Smooth muscle cell (in vitro differentiated cells): ENCODE measurements around the gene MYADM. TPM values are rescaled to one million over a fixed set of nuclear protein-coding genes. Genes with fewer than 3 reads are reported as not detected.

Source experiments
- DNase-seq: peaks from one replicate; lab custom pipeline; 2025; ENCODE audit not compliant: unreplicated experiment; lab: John Stamatoyannopoulos, UW
- H2AFZ ChIP-seq: fragments of 200-600 bp; sonication (generic); 2 replicates; pipeline ENCODE4 v1.6.0; 2016; ENCODE audit warnings: antibody characterized with exemption, low read depth, mild to moderate bottlenecking
- H3F3A ChIP-seq: fragments of 200-600 bp; sonication (generic); 2 replicates; pipeline ENCODE4 v1.6.0; 2017; ENCODE audit warnings: antibody characterized with exemption, low read depth
- H3K27ac ChIP-seq: fragments of 200-600 bp; sonication (generic); 2 replicates; pipeline ENCODE4 v1.5.1; 2016; ENCODE audit warnings: low read depth, mild to moderate bottlenecking
- H3K27me3 ChIP-seq: fragments of 200-600 bp; sonication (generic); 2 replicates; pipeline ENCODE4 v1.6.1; 2016; ENCODE audit warnings: low read depth, mild to moderate bottlenecking
- H3K36me3 ChIP-seq: fragments of 200-600 bp; sonication (generic); 2 replicates; pipeline ENCODE4 v1.5.1; 2016; ENCODE audit warnings: low read depth
- H3K4me1 ChIP-seq: fragments of 200-600 bp; sonication (generic); 2 replicates; pipeline ENCODE4 v1.5.1; 2016; ENCODE audit warnings: low read depth
- H3K4me2 ChIP-seq: fragments of 200-600 bp; sonication (generic); 2 replicates; pipeline ENCODE4 v1.6.0; 2016; ENCODE audit warnings: mild to moderate bottlenecking
- H3K4me3 ChIP-seq: fragments of 200-600 bp; sonication (generic); 2 replicates; pipeline ENCODE4 v1.5.1; 2016; ENCODE audit warnings: mild to moderate bottlenecking
- H3K79me2 ChIP-seq: fragments of 200-600 bp; sonication (generic); 2 replicates; pipeline ENCODE4 v1.6.0; 2016; ENCODE audit warnings: low read depth, mild to moderate bottlenecking
- H3K9ac ChIP-seq: fragments of 200-600 bp; sonication (generic); 2 replicates; pipeline ENCODE4 v1.6.0; 2016; ENCODE audit warnings: low read depth
- H3K9me3 ChIP-seq: fragments of 200-600 bp; sonication (generic); replicated peaks from 2 replicates; pipeline ENCODE4 v1.5.1; 2016; ENCODE audit warnings: low read depth
- H4K20me1 ChIP-seq: fragments of 200-600 bp; sonication (generic); 2 replicates; pipeline ENCODE4 v1.6.0; 2016; ENCODE audit warnings: low read depth
- CTCF ChIP-seq: fragments of 200-600 bp; sonication (generic); IDR thresholded peaks from 2 replicates; pipeline ENCODE4 v1.5.1; 2017; ENCODE audit warnings: borderline replicate concordance, mild to moderate bottlenecking, antibody characterized with exemption; ENCODE audit not compliant: insufficient read depth, poor library complexity, severe bottlenecking
- WGBS: methylation state at CpG from one replicate; pipeline ENCODE4 v1.1.7; 2016; ENCODE audit warnings: low lambda C conversion rate; 5-methylcytosine and 5-hydroxymethylcytosine counted together
- polyA plus RNA-seq: library from polyadenylated mRNA; unstranded; fragments of >200 nt; fragmentation: Nextera tagmentation; extraction: Ambion mirVana; gene quantifications from 2 replicates; pipeline ENCODE4 v1.2.1, GENCODE V29; 2016
- total RNA-seq: library from RNA; depleted of rRNA; stranded (reverse); fragments of >200 nt; gene quantifications from 2 replicates; pipeline ENCODE4 v1.2.3, GENCODE V29; 2014

The MYADM gene
- total and polyA plus RNA-seq, 2 experiments from 2014 or later, result 97.6 to 193 TPM

- Histone ChIP-seq H3K4me2 (no peak overlapping the region), H3K79me2 (peaks cover 46% of the 10 kb centered on the region), H3K9ac (no peak overlapping the region), H2AFZ (no peak overlapping the region), H3K36me3 (no peaks in the 10 kb centered on the region), H4K20me1 (peaks cover 78% of the 10 kb centered on the region), H3K27me3 (no peaks in the 10 kb centered on the region), H3K4me3 (no peak overlapping the region), H3K27ac (no peak overlapping the region), H3F3A (peaks cover 31% of the 10 kb centered on the region), H3K9me3 (no peaks in the 10 kb centered on the region), H3K4me1 (peaks cover 4% of the 10 kb centered on the region)
- 92% methylated on average over 6 of the region's 6 CpGs for WGBS
- TF ChIP-seq CTCF, result no peak
- no peak for DNase-seq
These were observed 5.1 kb downstream of the MYADM start for GRCh38 chr19:53872762-53873161.

- Histone ChIP-seq H3K27me3 (no peaks in the 10 kb centered on the region), H3K4me1 (peaks cover 4% of the 10 kb centered on the region), H3K36me3 (no peaks in the 10 kb centered on the region), H3K4me2 (no peak overlapping the region), H3K9ac (no peak overlapping the region), H2AFZ (no peak overlapping the region), H3K27ac (no peak overlapping the region), H3K4me3 (no peak overlapping the region), H4K20me1 (peaks cover 78% of the 10 kb centered on the region), H3K79me2 (peaks cover 33% of the 10 kb centered on the region), H3K9me3 (no peaks in the 10 kb centered on the region), H3F3A (peaks cover 31% of the 10 kb centered on the region)
- TF ChIP-seq CTCF, result no peak
- DNase-seq, result no peak
- WGBS, result 97% methylated on average over 49 of the region's 51 CpGs
These were observed 6.3 kb downstream of the MYADM start for GRCh38 chr19:53873773-53874605.

- no peak overlapping the region for H3K27ac ChIP-seq
- peaks cover 29% of the 10 kb centered on the region for H3K79me2 ChIP-seq
- no peak overlapping the region for H2AFZ ChIP-seq
- H3K36me3 ChIP-seq, result no peaks in the 10 kb centered on the region
- 87% methylated on average over 6 of the region's 6 CpGs for WGBS
- peaks cover 31% of the 10 kb centered on the region for H3F3A ChIP-seq
- H3K9ac ChIP-seq, result no peak overlapping the region
- TF ChIP-seq CTCF, result no peak
- H3K4me2 ChIP-seq, result no peak overlapping the region
- no peak overlapping the region for H3K4me3 ChIP-seq
- no peaks in the 10 kb centered on the region for H3K9me3 ChIP-seq
- H3K4me1 ChIP-seq, result peaks cover 4% of the 10 kb centered on the region
- peaks cover 75% of the 10 kb centered on the region for H4K20me1 ChIP-seq
- DNase-seq, result no peak
- no peaks in the 10 kb centered on the region for H3K27me3 ChIP-seq
These were observed 6.9 kb downstream of the MYADM start for GRCh38 chr19:53874606-53874990.
